Measurements from ENCODE around the gene METTL9. TPM values are rescaled to one million over a fixed set of nuclear protein-coding genes. Genes with fewer than 3 reads are reported as not detected.
A peak's percentile ranks its signal among the peaks of the same experiment; 100 is the strongest.
"Not testable (repeated sequence)": the region's sequence is repeated elsewhere in the genome, so short reads cannot be mapped to it uniquely, and the experiment has no call there.

The METTL9 gene
- polyA plus RNA-seq, 1 donor from 2014 or later = 78.5 TPM

DNA sequence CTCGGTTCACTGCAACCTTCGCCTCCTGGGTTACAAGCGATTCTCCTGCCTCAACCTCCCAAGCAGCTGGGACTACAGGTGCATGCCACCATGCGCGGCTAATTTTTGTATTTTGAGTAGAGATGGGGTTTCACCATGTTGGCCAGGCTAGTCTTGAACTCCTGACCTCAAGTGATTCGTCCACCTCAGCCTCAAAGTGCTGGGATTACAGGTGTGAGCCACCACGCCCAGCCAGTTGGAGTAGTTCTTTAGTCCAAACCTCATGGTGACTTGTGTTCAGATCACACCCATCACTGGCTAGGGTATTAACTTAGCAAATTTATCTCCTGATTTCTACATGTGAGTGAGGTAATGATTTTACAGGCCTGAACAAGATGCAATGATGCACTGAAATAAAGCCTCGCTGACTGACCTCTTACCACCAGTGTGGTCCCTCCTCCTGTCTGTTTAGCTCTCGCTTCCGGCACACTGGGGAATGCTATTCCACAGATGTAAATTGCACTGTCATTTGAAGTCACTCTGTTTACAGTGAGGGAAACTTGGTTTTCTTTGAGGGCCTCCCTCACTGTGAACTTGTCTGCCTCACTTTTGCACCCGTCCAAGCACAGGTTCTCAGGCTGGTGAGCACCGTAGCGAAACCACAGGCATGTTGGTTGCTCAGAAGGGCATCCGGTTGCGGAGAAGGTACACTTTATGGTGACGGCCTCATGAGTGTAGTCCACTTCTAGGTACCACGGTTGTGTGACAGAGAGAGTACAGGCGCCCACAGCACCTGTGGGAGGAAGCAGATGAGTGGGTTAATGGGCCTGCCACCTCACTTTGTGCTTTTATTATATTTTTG is 47.6 kb downstream of the METTL9 start:
- Mint-ChIP-seq H3K4me1 (peaks cover 37 to 56% (median 44%) of the 10 kb centered on the region in 3 donors), H3K4me3 (peak overlapping the region; percentile 44 to 80 (median 80)), H3K9me3 (no peaks in the 10 kb centered on the region), H3K27me3 (no peaks in the 10 kb centered on the region), H3K36me3 (no peaks in the 10 kb centered on the region), H3K27ac (peak overlapping the region; percentile 87 to 99 (median 94))

- Mint-ChIP-seq H3K4me3 (peak overlapping the region in 3 of 4 donors; percentile 78 to 80 (median 79)), H3K27ac (peak overlapping the region; percentile 87 to 99 (median 94)), H3K9me3 (no peaks in the 10 kb centered on the region), H3K27me3 (no peaks in the 10 kb centered on the region), H3K4me1 (peaks cover 41 to 60% (median 44%) of the 10 kb centered on the region in 3 donors), H3K36me3 (no peaks in the 10 kb centered on the region)
Observed at GRCh38 chr16:21647562-21648164, 48.3 kb downstream of the METTL9 start.

DNA sequence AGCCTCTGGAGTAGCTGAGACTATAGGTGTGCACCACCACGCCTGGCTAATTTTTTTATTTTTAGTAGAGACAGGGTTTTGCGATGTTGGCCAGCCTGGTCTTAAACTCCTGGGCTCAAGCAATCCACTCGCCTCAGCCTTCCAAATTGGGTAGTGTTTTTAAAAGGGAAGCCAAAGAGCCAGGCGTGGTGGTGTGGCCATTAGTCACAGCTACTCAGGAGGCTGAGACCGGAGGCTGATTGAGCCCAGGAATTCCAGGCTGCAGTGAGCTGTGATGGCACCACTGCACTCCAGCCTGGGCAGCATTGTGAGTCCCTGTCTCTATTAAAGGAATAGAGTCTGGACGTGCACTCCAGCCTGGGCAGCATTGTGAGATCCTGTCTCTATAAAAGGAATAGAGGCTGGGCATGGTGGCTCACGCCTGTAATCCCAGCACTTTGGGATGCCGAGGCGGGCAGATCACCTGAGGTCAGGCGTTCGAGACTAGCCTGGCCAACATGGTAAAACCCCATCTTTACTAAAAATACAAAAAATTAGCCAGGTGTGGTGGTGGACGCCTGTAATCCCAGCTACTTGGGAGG is 50.5 kb downstream of the METTL9 start:
- H3K9me3 Mint-ChIP-seq, H3K27me3 Mint-ChIP-seq, H3K27ac Mint-ChIP-seq, H3K4me3 Mint-ChIP-seq, H3K36me3 Mint-ChIP-seq: not testable (repeated sequence)
- H3K4me1 Mint-ChIP-seq = peaks cover 36 to 57% (median 38%) of the 10 kb centered on the region in 3 donors

DNA sequence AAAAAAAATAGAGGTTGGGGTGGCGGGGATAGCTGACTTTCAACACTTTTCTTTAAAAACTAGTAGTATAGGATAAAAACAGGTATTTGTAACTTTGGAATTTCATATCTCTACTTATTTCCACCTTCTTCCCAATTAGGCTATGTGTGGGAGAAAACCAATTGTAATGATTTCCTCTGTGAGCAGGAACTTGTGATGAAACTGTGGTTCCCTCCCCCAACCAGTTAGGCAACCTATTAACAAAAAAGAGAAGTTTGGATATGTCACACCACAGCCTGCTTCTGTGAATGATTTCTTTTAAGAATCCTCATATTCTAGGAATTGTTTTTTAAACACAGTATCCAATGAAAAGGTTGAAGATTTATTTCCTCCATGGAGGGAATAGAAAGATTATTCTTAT is 51.1 kb downstream of the METTL9 start:
- Mint-ChIP-seq H3K4me1 (peaks cover 34 to 57% (median 37%) of the 10 kb centered on the region in 3 donors), H3K4me3 (peak overlapping the region in 1 of 4 donors; percentile 63)

GRCh38 chr16:21651515-21651914 is 52.1 kb downstream of the METTL9 start:
- Mint-ChIP-seq H3K36me3 (no peaks in the 10 kb centered on the region), H3K4me1 (peaks cover 30 to 55% (median 34%) of the 10 kb centered on the region in 3 donors), H3K9me3 (no peaks in the 10 kb centered on the region), H3K27ac (peak overlapping the region in 1 of 3 donors; percentile 65), H3K4me3 (no peak overlapping the region), H3K27me3 (no peaks in the 10 kb centered on the region)

More for the DNA sequence above, 51.1 kb downstream of the METTL9 start:
- no peaks in the 10 kb centered on the region for H3K27me3 Mint-ChIP-seq
- H3K27ac Mint-ChIP-seq = peak overlapping the region in 1 of 3 donors; percentile 5
- H3K36me3 Mint-ChIP-seq = no peaks in the 10 kb centered on the region
- no peaks in the 10 kb centered on the region for H3K9me3 Mint-ChIP-seq

DNA sequence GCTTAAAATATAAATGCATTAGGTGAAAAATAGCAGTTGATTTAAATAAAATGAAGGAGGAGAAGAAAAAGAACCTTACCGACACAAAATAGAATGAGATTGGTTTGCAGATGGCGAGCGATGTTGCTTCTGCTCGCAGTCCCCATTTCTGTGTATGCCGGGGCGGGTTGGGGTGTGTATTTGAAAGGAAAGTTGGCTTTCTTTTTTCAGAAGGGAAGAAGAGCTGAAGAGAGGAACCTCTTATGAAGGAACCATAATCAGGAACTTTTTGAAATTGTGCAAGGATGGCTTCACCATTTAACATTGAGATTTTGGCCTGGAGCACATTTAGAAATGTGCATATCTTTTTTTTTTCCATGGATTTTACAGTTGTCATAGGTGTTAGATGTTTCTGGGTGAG is 53.1 kb downstream of the METTL9 start, which contains the start of gene IGSF6:
IGSF6 (minus strand) TSS at position 156 of the 400 bp plus-strand sequence; CDS start at position 146, 10 bp downstream.
- H3K4me3 Mint-ChIP-seq = no peak within 1 kb of the TSS
- H3K36me3 Mint-ChIP-seq = no peaks in the 10 kb centered on the region
- H3K4me1 Mint-ChIP-seq = peaks cover 32 to 55% (median 38%) of the 10 kb centered on the region in 3 donors
- peak within 1 kb of the TSS in 2 of 3 donors; percentile 36 to 65 for H3K27ac Mint-ChIP-seq
- H3K9me3 Mint-ChIP-seq = no peaks in the 10 kb centered on the region
- no peaks in the 10 kb centered on the region for H3K27me3 Mint-ChIP-seq

DNA sequence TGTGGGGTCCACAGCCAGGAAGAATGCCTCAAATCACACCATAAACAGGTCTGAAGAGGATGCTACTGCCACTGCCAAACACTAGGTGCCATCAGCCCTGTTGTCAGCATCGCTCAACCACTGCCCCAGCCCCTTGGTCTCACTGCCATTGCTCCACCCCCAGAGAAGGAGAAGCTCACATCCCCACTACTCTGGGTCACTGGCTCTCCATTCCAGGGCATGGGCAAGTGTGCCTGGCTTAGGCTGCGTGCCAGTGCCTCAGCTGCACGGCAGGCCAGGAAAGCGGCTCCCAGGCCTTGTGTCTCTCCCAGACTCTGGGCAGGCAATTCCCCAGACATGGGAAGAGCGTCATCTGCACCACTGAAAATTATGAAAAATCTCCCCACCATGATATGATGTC is 54.2 kb downstream of the METTL9 start:
- Mint-ChIP-seq H3K4me1 (peaks cover 32 to 52% (median 40%) of the 10 kb centered on the region in 3 donors), H3K27ac (peak overlapping the region in 1 of 3 donors; percentile 36), H3K36me3 (no peaks in the 10 kb centered on the region), H3K27me3 (no peaks in the 10 kb centered on the region), H3K4me3 (no peak overlapping the region), H3K9me3 (no peaks in the 10 kb centered on the region)

DNA sequence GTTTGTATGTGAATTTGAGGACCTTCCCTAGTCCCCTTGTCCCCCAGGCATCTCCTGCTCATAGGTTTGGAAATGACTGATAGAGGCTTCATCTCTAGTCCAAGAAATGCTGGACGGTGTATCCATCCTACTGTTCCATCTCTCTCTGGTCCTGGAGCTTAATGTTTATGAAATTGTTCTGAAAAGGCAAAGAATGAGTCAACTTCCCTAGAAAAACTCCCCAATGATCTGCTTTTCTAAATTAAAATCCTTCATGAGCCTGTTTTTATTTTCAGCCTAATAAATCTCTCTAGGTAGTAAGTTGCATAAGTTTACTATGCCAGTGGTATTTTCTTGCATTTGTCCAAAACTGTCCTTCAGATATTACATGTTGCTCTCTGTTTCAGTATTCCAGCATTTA is 55.1 kb downstream of the METTL9 start:
- Mint-ChIP-seq H3K4me1 (peaks cover 38 to 52% (median 43%) of the 10 kb centered on the region in 3 donors), H3K4me3 (no peak overlapping the region), H3K27ac (peak overlapping the region in 1 of 3 donors; percentile 25), H3K9me3 (no peaks in the 10 kb centered on the region), H3K27me3 (no peaks in the 10 kb centered on the region), H3K36me3 (no peaks in the 10 kb centered on the region)

- H3K27ac Mint-ChIP-seq = peak overlapping the region in 1 of 3 donors; percentile 25
- peaks cover 41 to 55% (median 47%) of the 10 kb centered on the region in 3 donors for H3K4me1 Mint-ChIP-seq
- H3K4me3 Mint-ChIP-seq = no peak overlapping the region
- H3K9me3 Mint-ChIP-seq = no peaks in the 10 kb centered on the region
- H3K27me3 Mint-ChIP-seq = no peaks in the 10 kb centered on the region
- H3K36me3 Mint-ChIP-seq = peaks cover 1% of the 10 kb centered on the region
Observed at GRCh38 chr16:21654881-21655280, 55.5 kb downstream of the METTL9 start.

- Mint-ChIP-seq H3K9me3 (no peaks in the 10 kb centered on the region), H3K27ac (peak overlapping the region; percentile 63 to 90 (median 79)), H3K27me3 (no peaks in the 10 kb centered on the region), H3K4me1 (peaks cover 46 to 62% (median 59%) of the 10 kb centered on the region in 3 donors), H3K36me3 (peaks cover 1% of the 10 kb centered on the region), H3K4me3 (peak overlapping the region; percentile 60 to 81 (median 65))
Observed at GRCh38 chr16:21656795-21657768, 57.7 kb downstream of the METTL9 start.

GRCh38 chr16:21659124-21659523 is 59.7 kb downstream of the METTL9 start:
- Mint-ChIP-seq H3K27me3 (peaks cover 1% of the 10 kb centered on the region), H3K27ac (peak overlapping the region in 2 of 3 donors; percentile 16 to 54), H3K4me3 (peak overlapping the region in 2 of 4 donors; percentile 24 to 33), H3K4me1 (peaks cover 46 to 54% (median 53%) of the 10 kb centered on the region in 3 donors), H3K36me3 (peaks cover 1% of the 10 kb centered on the region), H3K9me3 (no peaks in the 10 kb centered on the region)

- peaks cover 18 to 24% (median 20%) of the 10 kb centered on the region in 3 donors for H3K4me1 Mint-ChIP-seq
- no peaks in the 10 kb centered on the region for H3K9me3 Mint-ChIP-seq
- peak within 1 kb of the TSS in 2 of 3 donors; percentile 12 to 71 for H3K27ac Mint-ChIP-seq
- H3K36me3 Mint-ChIP-seq = peaks cover 1% of the 10 kb centered on the region
- peak within 1 kb of the TSS; percentile 61 to 93 (median 82) for H3K4me3 Mint-ChIP-seq
- peaks cover 4% of the 10 kb centered on the region for H3K27me3 Mint-ChIP-seq
Observed at GRCh38 chr16:21663889-21664647, 64.7 kb downstream of the METTL9 start, which contains the start of gene OTOA. Gene OTOA (plus strand): TSS chr16:21663968. CDS start chr16:21678515, 14,547 bp downstream.

GRCh38 chr16:21664801-21665492 is 65.6 kb downstream of the METTL9 start:
- peaks cover 11 to 15% (median 12%) of the 10 kb centered on the region in 3 donors for H3K4me1 Mint-ChIP-seq
- H3K9me3 Mint-ChIP-seq = no peaks in the 10 kb centered on the region
- H3K36me3 Mint-ChIP-seq = no peaks in the 10 kb centered on the region
- peak overlapping the region in 1 of 4 donors; percentile 66 for H3K4me3 Mint-ChIP-seq
- peak overlapping the region in 2 of 3 donors; percentile 23 to 39 for H3K27ac Mint-ChIP-seq
- peaks cover 4% of the 10 kb centered on the region for H3K27me3 Mint-ChIP-seq
